ENCODE results near the gene ZNF681. TPM values are rescaled to one million over a fixed set of nuclear protein-coding genes. Genes with fewer than 3 reads are reported as not detected.
"Not testable (repeated sequence)": the region's sequence is repeated elsewhere in the genome, so short reads cannot be mapped to it uniquely, and the experiment has no call there.

Gene ZNF681
- total RNA-seq, 1 experiment from 2014 or later: 1.3 TPM

DNA sequence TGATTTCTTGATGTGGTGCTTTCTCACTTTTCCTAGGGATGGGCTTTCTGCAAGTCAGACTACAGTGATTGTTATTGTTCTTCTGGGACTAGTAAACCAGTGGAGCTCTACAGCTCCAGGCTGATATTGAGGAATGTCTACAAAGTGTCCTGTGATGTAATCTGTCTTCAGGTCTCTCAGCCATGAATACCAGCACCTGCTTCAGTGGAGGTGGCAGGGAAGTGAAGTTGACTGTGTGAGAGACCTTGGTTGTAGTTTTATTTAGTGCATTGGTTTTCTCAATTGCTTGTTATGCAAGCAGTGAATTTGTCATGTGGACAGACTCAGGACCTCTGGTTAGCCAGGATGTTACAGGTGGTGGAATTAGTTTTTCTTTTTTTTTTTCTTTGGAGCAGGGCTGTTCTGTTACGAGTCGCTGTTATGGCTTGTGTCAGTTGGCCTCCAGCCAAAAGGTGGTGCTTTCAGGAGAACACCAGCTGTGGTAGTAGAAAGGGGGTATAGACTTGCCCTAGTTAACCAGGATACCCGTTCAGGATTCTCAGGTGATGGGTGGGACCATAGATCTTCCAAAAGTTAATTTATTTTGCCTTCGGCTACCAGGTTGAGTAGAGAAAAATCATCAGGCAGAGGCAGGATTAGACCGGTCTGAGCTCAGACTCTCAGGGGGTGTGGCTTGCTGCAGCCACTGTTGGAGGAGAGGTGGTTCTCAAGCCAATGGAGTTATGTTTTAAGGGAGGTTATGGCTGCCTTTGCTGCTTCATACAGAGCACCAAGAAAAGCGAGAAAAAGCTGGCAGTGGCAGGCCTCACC lies 59.8 kb downstream of the ZNF681 start:
- peak; percentile 6 for DNase-seq (ENCODE audit: low read depth)

DNA sequence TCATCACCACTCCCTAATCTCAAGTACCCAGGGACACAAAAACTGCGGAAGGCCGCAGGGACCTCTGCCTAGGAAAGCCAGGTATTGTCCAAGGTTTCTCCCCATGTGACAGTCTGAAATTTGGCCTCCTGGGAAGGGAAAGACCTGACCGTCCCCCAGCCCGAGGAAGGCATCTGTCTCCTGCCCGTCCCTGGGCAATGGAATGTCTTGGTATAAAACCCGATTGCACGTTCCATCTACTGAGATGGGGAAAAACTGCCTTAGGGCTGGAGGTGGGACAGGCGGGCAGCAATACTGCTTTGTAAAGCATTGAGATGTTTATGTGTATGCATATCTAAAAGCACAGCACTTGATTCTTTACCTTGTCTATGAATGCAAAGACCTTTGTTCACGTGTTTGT lies 65.8 kb downstream of the ZNF681 start:
- DNase-seq (ENCODE audit: low read depth): not testable (repeated sequence)

Other genes starting within 250 kb of the ZNF681 start
- 15.6 and 16.5 TPM in 2 replicates for gene ZNF675, start 71.7 kb downstream of the ZNF681 start, total RNA-seq (2014; rRNA removed; shearing (Covaris generic))
- 8.7 and 8.8 TPM in 2 replicates for gene ZNF726, start 156.0 kb upstream of the ZNF681 start, total RNA-seq (2014; rRNA removed; shearing (Covaris generic))